ENCODE data around the gene GIPC3.

Gene GIPC3

GRCh38 chr19:3641515-3642269 lies 56.4 kb downstream of the GIPC3 start:
- no peak for DNase-seq

DNA sequence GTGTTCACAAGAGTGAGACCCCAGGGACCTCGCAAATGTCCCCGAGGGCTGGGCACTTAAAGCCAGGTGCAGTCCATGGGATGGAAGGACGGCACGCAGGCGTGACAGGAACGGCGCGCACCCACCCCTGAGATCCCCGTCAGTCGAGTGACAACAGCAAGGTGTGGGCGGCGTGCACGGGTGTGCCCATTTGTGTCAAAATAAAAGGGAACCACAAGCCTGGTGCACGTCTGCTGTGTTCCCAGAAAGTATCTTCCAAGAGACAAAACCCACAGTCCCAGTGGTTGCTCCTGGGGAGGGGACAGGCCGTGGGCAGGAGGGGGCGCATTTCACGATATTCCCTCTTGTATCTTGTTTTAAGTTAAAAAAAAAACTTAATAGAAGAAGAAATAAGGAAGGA lies 57.0 kb downstream of the GIPC3 start:
- no peak for DNase-seq

Measured in stimulated activated naive CD4-positive, alpha-beta T cell (primary cell).